ENCODE results near the gene CCDC201.

CCDC201 gene

GRCh38 chr7:45893374-45893995 is 20.6 kb upstream of the CCDC201 start:
- H3K27ac ChIP-seq (replicated peaks): no peak overlapping the region
- no peak for DNase-seq (ENCODE audit: low read depth in 1 of 2, low spot score in 1 of 2)
- peaks cover 12% of the 10 kb centered on the region for H3K27me3 ChIP-seq (ENCODE audit: insufficient read depth, poor library complexity, severe bottlenecking)
- TF ChIP-seq POLR2AphosphoS5 (IDR thresholded peaks at IDR 0.05; ENCODE audit: low read depth) (no peak), CTCF (IDR thresholded peaks at IDR 0.05; ENCODE audit: insufficient read depth, low read length) (no peak), GABPA (IDR thresholded peaks at IDR 0.05; ENCODE audit: low read depth) (no peak), REST (IDR thresholded peaks at IDR 0.05; ENCODE audit: insufficient replicate concordance, low read depth) (no peak), SPI1 (IDR thresholded peaks at IDR 0.05; ENCODE audit: borderline replicate concordance, low read depth) (no peak)
- H3K4me3 ChIP-seq (replicated peaks; ENCODE audit: insufficient read depth, low read length): no peak overlapping the region

GRCh38 chr7:45892407-45893035 is 19.6 kb upstream of the CCDC201 start:
- H3K4me3 ChIP-seq (replicated peaks; ENCODE audit: insufficient read depth, low read length): no peak overlapping the region
- peaks cover 21% of the 10 kb centered on the region for H3K27me3 ChIP-seq (ENCODE audit: insufficient read depth, poor library complexity, severe bottlenecking)
- no peak overlapping the region for H3K27ac ChIP-seq (replicated peaks)
- no peak for DNase-seq (ENCODE audit: low read depth in 1 of 2, low spot score in 1 of 2)
- TF ChIP-seq SPI1 (IDR thresholded peaks at IDR 0.05; ENCODE audit: borderline replicate concordance, low read depth) (no peak), REST (IDR thresholded peaks at IDR 0.05; ENCODE audit: insufficient replicate concordance, low read depth) (no peak), POLR2AphosphoS5 (IDR thresholded peaks at IDR 0.05; ENCODE audit: low read depth) (no peak), GABPA (IDR thresholded peaks at IDR 0.05; ENCODE audit: low read depth) (no peak)

GRCh38 chr7:45891462-45892402 is 18.9 kb upstream of the CCDC201 start:
- H3K4me3 ChIP-seq (replicated peaks; ENCODE audit: insufficient read depth, low read length): no peak overlapping the region
- no peak overlapping the region for H3K27ac ChIP-seq (replicated peaks)
- DNase-seq (ENCODE audit: low read depth in 1 of 2, low spot score in 1 of 2): no peak
- H3K27me3 ChIP-seq (ENCODE audit: insufficient read depth, poor library complexity, severe bottlenecking): peaks cover 28% of the 10 kb centered on the region
- TF ChIP-seq GABPA (IDR thresholded peaks at IDR 0.05; ENCODE audit: low read depth) (no peak), SPI1 (IDR thresholded peaks at IDR 0.05; ENCODE audit: borderline replicate concordance, low read depth) (no peak), CTCF (IDR thresholded peaks at IDR 0.05; ENCODE audit: insufficient read depth, low read length) (no peak), REST (IDR thresholded peaks at IDR 0.05; ENCODE audit: insufficient replicate concordance, low read depth) (no peak), POLR2AphosphoS5 (IDR thresholded peaks at IDR 0.05; ENCODE audit: low read depth) (no peak)
